Dermis blood vessel endothelial cell (primary cell): Measurements from ENCODE around the gene DAP. TPM values are rescaled to one million over a fixed set of nuclear protein-coding genes. Genes with fewer than 3 reads are reported as not detected.
"Not testable (repeated sequence)": the region's sequence is repeated elsewhere in the genome, so short reads cannot be mapped to it uniquely, and the experiment has no call there.

Experiments
- DNase-seq: peaks from one replicate; pipeline ENCODE4 v3.0.0; 2010
- total RNA-seq: library from RNA; depleted of rRNA; stranded (reverse); fragments of >200 nt; gene quantifications from 2 replicates; pipeline ENCODE4 v1.2.3, GENCODE V29; 2014

The DAP gene
- total RNA-seq, 1 donor from 2014 or later = 36.2 TPM

GRCh38 chr5:10734037-10734709 is 26.9 kb downstream of the DAP start:
- peak; percentile 44 for DNase-seq

DNA sequence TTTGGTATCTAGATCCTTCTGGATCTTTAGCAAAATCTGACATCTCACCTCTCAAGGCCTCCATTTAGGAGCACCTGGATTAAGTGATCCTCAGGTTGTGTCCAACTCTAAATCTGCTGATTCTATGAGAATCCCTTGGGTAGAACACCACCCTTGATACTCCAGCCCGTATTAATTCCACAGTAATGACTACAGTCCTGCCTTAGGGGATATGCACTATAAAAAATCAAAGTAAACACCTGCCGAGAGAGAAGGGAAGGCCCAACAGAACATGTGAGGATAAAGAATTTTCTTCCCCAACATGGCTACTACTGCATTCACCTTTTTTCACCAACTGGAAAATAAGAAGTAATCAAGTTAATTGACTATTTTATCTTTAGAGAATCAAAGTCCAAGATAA is 27.6 kb downstream of the DAP start:
- DNase-seq = no peak

GRCh38 chr5:10731913-10732312 is 29.1 kb downstream of the DAP start:
- no peak for DNase-seq

DNA sequence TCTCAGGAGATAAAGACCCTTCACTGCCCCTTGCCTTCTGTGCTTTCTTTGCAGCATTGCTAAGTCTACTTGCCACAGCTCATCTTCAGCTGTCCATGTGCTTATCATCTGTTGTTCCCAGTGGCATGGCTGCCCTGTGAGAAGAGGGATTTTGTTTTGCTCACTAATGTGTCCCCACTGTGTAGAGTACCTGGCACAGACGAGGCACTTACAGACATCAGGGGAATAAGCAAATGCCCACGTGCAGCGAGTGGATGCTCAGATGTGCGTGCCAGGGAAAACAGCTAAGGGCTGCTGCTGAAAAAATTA is 31.0 kb downstream of the DAP start:
- DNase-seq = no peak

- DNase-seq = no peak
Measured at GRCh38 chr5:10729320-10730042, 31.6 kb downstream of the DAP start.

DNA sequence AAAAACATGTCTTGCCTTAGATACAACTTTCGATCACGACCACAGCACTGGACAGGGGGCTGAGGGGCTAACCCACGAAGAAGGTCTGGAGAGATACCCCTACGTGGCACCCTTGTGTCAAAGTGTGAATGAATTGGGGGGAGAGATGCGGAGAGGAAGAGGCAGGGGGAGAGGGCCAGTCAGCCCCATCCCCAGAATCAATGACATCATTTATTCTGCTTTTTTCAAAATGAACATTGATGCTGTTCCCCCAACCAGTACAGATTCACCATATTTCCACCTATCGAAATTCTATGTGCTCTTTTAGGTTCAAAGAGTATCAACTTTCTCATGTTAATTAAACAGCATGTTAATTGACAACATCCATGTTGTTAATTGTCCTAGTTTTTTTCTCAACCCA is 32.4 kb downstream of the DAP start:
- no peak for DNase-seq

- no peak for DNase-seq
Measured at GRCh38 chr5:10727861-10728260, 33.2 kb downstream of the DAP start.

- DNase-seq = peak; percentile 31
Measured at GRCh38 chr5:10726913-10727517, 34.0 kb downstream of the DAP start.

DNA sequence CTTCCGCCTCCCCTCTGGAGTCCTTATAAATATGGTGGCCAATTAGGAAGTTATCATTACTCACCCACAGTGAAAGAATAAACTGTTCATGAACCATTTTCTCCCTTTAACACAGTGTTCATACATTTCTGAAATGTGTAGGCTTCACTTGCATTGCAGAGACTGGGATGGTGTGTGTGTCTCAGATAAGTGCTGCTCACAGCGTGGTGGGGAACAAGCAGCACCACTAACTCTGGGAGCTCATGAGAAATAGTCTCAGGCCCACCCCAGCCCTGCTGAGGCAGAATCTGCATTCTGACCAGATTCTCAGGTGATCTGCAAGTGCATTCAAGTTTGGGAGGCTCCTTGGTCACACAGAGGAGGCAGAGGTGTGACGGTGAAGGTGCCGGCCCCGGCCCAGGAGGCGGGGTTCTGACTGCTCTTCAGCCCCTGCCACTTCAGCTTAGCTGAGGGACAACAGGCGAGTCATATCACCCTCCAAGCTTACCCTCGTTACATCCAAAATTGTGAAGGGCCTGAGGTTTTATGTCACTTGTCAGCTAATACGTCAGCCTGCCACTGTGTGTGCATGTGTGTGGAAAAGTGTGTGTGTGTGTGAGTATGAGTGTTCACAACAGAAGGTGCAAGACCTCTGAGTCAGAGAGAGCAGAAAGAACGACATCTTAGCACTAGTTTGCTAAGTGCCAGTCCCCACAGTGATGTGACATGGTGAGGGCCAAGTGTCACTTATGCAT is 34.7 kb downstream of the DAP start:
- peak; percentile 42 for DNase-seq

DNA sequence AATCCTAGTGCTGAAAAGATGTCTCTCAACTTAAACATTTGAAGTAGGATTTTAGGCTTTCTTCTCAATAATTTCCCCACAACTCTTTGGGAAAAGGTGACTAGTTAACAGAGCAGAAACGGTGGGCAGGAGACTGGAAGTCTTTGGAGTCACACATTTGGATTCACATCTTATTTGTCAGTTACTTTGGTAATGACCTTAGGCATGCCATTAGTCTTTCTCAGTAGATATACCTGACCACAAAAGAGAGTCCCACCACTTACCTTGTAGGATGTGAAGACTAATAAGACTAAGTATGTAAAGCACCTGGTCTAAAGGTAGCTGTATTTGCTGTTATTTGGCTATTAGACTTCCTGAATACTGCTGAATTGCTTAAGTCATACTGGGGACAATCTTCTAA is 35.4 kb downstream of the DAP start:
- peak; percentile 23 for DNase-seq

DNA sequence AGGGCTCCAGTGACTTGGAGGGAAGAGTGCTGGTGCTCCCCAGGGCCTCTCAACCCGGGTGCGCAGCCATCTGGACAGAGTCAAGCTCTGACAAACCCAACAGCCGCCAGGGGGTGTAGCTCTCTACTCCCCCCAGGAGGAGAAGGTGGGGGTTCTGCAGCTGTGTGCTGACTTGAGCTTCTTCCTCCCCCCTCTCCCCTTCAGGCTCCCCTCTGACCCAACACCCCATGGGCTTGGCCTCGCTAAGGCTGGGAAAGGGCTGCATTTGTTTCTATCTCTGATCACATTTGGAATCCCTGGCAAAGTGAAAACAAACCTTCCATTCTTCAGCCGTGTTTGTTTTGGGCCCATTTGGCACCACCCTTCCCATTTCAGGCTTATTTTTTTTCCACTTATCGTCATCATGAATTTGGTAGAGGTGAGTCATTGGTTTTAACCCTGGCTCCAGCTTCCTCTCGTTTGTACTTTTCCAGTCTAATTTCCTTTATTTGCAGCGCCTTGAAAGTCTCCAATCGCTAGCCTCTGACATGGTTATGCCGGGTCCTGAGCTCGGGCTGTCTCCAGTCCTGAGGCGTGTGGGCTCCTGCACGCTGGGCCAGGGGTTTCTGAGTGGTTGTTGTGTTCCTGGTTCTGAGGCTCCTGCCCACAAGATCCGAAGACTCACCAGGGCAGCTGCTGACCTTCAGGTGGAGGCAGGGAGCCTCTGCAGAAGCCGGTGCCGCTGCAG is 36.1 kb downstream of the DAP start:
- DNase-seq = peak; percentile 92

DNA sequence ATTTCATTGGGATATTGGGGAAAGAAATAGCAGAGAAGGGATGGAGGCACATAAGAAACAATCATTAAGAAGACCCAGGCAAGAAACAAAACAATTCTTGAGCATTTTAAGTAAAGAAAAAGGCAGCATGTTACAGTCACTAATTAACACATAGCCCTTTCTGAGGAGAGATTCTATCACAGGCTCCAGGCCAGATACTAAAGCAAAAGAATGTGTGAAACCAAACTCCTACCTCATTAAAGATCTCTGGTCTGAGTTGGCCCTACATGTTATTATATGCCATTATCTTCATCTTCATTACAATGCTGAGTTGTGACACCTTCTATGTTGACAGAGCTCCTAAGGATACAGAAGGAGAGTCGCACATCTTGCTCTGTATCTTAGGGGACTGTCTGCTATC is 37.5 kb downstream of the DAP start:
- no peak for DNase-seq

GRCh38 chr5:10720766-10721165 is 40.3 kb downstream of the DAP start:
- DNase-seq = not testable (repeated sequence)

DNA sequence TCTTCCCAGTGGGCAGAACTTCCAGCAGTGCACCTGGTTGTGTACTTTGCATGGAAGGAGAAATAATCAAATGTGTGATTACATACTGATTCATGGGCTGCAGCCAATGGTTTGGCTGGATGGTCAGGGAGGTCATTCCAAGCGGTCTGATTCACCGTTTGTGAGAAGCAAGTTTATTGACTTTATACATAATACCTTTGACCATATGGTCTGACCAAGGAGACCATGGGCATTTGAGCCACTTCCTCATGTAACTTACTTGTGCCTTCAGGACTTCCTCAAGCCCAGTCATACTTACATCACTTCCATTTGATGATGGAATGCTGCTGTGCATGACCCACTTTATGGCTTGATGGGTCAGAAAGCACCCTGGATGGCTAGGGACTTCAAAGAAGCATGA is 41.1 kb downstream of the DAP start:
- DNase-seq = peak; percentile 81

GRCh38 chr5:10718617-10719016 is 42.4 kb downstream of the DAP start:
- not testable (repeated sequence) for DNase-seq

DNA sequence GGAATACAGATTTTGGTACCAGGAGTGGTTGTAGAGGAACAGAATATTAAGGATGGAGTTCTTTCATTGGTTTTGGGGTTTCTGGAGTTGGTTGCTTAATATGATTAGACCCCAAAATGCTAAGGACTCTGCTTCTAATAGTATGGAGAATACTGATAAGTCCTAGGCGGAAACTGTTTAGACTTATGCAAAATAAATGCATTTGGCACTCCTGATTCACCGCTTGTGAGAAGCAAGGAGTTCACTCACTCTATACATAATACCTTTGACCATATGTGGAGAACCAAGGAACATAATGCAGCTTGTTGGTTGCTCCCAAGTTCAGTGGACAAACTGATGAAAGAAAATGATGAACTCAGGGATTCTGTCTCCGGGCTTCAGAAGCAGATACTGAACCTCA is 44.2 kb downstream of the DAP start:
- DNase-seq = not testable (repeated sequence)

DNA sequence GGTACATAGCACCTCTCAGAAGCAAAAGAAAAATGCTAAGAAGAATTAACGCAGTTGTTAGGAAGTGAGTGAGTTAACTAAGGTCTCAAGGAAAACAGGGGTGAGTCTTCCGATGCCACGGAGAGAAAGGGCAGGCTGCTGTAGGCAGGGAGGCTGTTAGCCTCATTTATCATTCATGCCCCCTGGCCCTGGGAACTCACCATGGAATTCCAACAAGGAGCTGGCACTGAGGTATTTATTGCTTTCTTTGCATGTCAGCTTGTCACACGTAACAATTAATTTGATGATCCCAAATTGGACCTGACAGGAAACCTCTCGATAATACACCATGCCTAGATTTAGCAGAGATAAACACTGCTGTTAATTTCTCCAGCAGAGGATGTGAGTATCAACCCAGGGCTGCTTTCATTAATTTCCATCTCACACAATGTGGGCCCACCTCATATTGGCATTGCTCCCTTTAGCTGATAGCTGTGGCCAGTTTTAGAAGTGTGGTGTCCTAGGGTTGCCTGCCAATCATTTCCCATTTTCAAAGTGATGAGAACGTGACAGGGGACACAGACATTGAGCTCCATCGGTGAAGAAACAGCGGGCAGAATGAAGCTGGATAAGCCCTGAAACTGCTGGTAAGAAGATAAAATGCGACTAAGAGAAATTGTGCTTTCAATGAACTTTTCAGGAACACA is 45.3 kb downstream of the DAP start:
- DNase-seq = no peak

GRCh38 chr5:10712574-10713366 is 48.3 kb downstream of the DAP start:
- no peak for DNase-seq

GRCh38 chr5:10711562-10711961 is 49.5 kb downstream of the DAP start:
- DNase-seq = no peak

DNA sequence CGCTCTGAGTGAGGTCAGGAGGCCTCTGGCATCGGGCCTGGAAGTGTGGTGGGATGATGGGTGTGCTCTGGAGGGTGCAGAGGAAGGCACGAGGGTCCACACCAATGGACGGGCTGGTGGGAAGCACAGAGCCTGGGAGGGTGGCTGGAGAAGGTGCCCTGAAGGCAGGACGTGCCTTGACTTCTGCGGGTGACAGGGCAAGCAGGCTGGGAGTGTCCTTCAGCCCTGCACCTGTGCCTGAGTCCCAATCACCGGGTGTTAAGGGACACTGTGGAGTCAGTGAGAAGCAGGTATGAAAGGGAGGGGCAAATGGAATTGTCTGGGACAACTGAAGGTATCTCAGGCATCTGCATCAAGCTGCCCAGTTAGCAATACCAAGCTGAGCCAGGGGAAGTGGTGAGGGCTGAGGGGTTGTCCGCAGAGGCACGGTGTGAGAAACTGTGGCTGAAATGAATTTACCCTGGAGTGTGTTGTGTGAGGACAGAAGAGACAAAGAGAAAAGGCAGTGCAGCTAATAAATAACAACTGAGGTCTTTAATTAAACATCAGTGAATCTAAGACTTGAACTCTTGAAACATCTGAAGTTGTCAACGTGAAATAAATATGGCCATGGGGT is 50.4 kb downstream of the DAP start:
- DNase-seq = no peak

GRCh38 chr5:10709933-10710332 is 51.1 kb downstream of the DAP start:
- no peak for DNase-seq
